LNCaP clone FGC (cell line): Measurements from ENCODE around the gene PALS2.

Experiments used
- DNase-seq: peaks from one replicate; pipeline ENCODE4 v3.0.0-alpha.2; 2011; ENCODE audit warnings: low read depth
- H3K4me3 ChIP-seq: 2 replicates; pipeline ENCODE4 v1.5.1; 2011; ENCODE audit warnings: mild to moderate bottlenecking, low read depth, low read length, control low read depth
- TF ChIP-seq, protein P1 (sequence below): IDR thresholded peaks from 2 replicates; pipeline ENCODE4 v1.5.1; 2012; ENCODE audit warnings: mild to moderate bottlenecking; ENCODE audit not compliant: control insufficient read depth, insufficient read depth; ENCODE audit errors: extremely low read depth

The PALS2 gene

DNA sequence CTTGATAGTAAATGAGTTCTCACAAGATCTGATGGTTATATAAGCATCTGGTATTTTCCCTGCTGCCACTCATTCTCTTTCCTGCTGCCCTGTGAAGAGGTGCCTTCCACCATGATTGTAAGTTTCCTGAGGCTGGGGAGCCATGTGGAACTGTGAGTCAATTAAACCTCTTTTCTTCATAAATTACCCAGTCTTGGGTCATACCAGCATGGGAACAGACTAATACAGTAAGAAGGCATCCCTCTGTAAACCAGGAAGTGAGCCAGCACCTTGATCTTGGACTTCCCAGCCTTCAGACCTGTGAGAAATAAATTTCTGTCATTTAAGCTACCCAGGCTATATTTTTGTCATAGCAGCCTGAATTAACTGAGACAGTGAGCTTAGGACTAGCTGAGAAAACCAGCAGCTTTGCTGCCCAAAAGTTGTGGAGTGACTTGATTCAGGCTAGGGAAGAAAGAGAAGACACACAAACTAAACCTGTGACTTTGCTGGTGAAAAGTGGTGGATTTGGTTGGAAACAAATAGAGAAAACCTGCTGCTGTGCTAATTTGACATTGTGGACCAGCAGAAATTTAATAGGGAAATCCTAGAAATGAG, 29.7 kb downstream of the PALS2 start:
- no peak overlapping the region for H3K4me3 ChIP-seq
- TF ChIP-seq, protein P1, sequence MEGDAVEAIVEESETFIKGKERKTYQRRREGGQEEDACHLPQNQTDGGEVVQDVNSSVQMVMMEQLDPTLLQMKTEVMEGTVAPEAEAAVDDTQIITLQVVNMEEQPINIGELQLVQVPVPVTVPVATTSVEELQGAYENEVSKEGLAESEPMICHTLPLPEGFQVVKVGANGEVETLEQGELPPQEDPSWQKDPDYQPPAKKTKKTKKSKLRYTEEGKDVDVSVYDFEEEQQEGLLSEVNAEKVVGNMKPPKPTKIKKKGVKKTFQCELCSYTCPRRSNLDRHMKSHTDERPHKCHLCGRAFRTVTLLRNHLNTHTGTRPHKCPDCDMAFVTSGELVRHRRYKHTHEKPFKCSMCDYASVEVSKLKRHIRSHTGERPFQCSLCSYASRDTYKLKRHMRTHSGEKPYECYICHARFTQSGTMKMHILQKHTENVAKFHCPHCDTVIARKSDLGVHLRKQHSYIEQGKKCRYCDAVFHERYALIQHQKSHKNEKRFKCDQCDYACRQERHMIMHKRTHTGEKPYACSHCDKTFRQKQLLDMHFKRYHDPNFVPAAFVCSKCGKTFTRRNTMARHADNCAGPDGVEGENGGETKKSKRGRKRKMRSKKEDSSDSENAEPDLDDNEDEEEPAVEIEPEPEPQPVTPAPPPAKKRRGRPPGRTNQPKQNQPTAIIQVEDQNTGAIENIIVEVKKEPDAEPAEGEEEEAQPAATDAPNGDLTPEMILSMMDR = no peak
- DNase-seq = no peak

DNA sequence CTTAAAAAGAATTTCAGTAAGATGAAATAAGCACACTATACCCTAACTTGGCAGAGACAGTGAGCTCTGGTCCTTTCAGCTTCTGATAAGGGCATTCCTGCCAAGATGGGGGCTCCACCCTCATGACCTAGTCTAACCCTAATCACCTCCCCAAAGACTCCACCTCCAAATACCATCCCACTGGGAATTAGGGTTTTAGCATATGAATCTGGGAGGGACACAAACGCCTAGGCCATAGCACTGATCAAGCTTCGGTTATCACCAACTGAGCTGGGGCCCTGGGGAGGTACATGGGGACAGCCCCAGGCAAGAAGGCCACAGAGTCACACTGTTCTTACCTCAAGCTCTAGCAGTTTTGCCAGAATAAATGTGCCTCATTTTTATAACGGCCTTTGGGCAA, 31.4 kb downstream of the PALS2 start:
- no peak for DNase-seq
- TF ChIP-seq, protein P1 = no peak
- H3K4me3 ChIP-seq = no peak overlapping the region

DNA sequence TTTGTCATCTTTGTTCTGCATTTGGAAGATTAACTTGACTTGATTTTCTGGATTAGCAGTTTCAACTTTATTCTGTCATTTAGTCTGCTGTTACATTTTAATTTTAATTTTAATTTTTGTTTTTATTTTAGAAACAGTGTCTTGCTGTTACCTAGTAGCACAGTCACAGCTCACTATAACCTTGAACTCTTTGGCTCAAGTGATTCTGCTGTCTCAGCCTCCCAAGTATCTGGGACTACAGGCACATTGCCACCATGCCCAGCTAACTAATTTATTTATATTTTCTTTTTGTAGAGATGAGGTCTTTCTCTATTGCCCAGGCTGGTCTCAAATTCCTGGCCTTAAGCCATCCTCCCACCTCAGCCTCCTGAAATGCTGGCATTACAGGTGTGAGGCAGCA, 35.3 kb downstream of the PALS2 start:
- DNase-seq = no peak
- TF ChIP-seq, protein P1 = no peak
- H3K4me3 ChIP-seq = no peak overlapping the region

DNA sequence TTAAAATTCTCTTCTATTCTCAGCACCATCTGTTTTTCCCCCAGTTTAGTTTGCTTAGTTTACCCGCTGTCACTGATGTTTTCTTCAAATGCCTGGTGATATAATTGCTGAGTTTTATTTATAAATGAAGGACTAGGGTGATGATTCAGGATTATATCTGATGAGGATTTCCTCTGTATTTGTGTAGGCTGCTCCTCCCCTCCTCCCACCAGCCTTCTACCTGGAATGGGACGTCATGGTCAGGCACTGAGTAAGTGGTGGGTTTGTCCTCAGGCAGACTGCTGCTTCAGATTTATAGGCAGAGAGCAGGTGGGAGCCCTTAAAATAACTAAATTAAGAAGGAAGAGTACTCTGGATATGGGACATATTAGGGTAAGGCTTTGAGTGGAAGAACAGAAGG, 35.8 kb downstream of the PALS2 start:
- H3K4me3 ChIP-seq = no peak overlapping the region
- no peak for DNase-seq
- TF ChIP-seq, protein P1 = no peak

DNA sequence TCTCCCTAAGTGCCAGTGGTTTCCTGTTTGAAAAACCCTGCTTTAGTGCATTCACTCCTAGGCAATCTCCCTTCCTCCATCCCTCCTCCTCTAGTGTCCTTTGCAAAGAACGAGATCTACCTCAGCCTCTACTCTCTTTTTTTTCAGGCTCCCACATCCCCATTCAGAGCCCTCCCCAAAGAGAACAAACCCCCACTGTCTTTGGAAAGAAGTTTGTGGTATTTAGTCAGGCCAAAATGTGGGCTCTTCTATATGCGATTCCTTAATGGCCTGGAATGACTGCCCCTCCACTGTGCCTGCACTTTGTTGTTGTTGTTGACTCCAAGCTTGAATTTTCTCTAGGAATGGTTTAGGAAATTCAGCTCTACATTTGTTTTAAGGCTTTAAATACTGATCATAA, 36.3 kb downstream of the PALS2 start:
- no peak overlapping the region for H3K4me3 ChIP-seq
- TF ChIP-seq, protein P1 = no peak
- no peak for DNase-seq

DNA sequence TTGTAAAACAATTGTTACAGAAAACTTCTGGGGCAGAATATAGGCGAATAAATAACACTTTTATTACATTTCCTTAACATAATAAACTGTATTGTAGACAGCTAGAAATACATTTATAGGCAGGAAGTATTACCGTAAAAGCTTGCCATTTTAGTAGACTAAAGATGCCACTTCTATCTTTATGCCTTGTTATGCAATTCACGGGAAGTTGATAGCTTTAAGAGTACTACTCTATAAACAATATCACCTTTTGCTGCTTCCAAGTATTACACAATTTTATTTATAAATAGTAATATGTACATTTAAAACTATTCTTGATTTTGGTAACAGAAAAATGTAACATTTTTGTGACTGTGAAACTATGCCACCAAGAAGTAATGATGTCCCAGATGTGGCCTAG, 37.9 kb downstream of the PALS2 start:
- DNase-seq = no peak
- TF ChIP-seq, protein P1 = no peak
- no peak overlapping the region for H3K4me3 ChIP-seq

DNA sequence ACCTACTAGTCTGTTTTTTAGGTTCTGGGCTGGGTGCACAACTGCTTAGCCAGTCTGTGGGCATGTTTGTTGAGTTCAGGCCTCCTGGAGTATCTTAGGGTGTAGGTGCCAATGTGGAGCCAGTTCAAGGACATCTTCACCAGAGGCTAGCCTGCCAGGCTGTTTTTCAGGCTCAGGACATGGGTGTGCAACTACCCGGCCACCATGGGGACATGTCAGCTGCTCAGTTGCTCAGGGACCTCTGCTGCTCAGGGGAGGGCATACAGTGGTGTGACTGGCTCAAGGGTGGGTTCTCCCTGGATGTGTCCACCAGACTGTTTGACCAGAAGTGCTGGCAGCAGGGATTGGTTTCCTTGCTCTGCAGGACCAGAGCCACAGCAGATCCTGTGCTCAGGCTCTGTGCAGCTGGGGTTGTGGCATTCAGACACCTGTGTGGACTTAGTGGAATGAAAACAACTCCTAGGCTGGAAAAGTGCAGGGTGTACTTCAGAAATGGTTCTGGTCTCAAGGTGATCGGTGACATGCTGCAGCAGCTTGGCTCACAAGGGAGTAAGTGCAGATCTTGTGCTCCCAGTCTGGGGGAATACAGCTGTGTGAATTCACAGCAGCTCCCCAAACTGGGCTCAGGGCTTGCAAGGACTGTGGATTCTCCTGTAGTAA, 44.8 kb downstream of the PALS2 start:
- TF ChIP-seq, protein P1 = no peak
- H3K4me3 ChIP-seq = no peak overlapping the region
- no peak for DNase-seq
